ENCODE results near the gene GSK3A. TPM values are rescaled to one million over a fixed set of nuclear protein-coding genes. Genes with fewer than 3 reads are reported as not detected.

GSK3A gene
- total and polyA plus RNA-seq, 9 of the 15 experiments (the other 6 are each of a cell fraction or from before 2014, with no cell fraction given) = 0.62 to 90.7 (median 33.3) TPM

DNA sequence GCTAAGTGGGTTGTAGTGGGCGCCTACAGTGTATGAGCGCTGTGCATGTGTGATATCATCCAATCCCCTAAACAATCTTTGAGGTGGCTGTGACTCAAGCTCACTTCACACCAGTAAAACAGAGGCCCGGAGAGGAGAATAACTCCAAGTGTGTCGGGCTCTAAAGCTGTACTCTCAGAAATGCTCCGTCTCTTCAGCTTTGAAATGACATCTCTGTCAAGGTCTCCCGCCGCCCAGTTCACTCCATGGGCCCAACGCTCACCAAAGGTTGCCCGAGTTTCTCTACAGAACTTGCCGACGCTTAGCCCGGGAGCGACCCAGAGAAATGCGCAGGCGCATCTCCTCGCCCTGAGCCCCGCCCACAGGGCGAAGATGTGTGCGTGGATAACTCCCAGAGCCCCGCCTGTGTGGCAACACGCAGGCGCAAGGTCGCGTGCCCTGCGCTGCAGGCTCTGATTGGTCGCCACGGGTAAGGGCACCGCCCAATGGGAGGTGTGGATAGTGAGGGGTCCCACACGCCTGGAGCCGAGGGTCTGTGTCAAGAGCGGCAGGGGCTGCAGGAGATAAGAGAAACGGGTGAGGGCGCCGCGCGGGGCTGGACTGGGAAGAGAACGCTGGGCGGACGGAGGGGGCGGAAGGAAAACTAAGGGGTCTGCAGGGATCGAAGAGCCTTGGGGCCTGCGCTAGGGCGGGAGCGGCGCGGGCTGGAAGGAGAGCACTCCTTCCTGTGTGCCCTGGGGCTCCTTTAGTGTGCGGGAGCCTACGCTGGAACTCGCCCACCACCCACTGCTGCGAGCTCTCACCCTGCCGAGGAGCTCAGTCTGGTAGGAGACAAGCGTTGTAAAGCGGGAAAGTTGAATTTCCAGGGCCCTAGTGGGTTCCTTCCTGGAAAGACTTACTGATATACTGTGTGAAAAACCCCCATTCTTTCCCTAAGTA, 22.3 kb downstream of the GSK3A start, which contains the start of gene ZNF526 (continued):
- TF ChIP-seq RERE (CRISPR knock-in tag; IDR thresholded peaks at IDR 0.05; ENCODE audit: borderline replicate concordance) (no peak), POLR3G (IDR thresholded peaks at IDR 0.05; ENCODE audit: extremely low read depth, insufficient read length, insufficient replicate concordance) (no peak), NR2C1 (IDR thresholded peaks at IDR 0.05) (no peak), NR2C1 (tag; IDR thresholded peaks at IDR 0.05) (no peak), PRPF4 (IDR thresholded peaks at IDR 0.05; ENCODE audit: insufficient read depth, low read depth, low read length, poor library complexity, severe bottlenecking) (no peak), CREM (IDR thresholded peaks at IDR 0.05; ENCODE audit: low read depth) (peak; percentile 69), ZNF212 (CRISPR knock-in tag; IDR thresholded peaks at IDR 0.05) (no peak), CREBBP (IDR thresholded peaks at IDR 0.05; ENCODE audit: low read depth, low read length) (no peak), DDX20 (tag; IDR thresholded peaks at IDR 0.05; ENCODE audit: low read depth) (no peak), FOXK2 (conservative IDR thresholded peaks at IDR 0.05 in 1 of 2, IDR thresholded peaks at IDR 0.05 in 1 of 2; ENCODE audit: low read depth in 2 of 2) (peak; percentile 81 to 91; a peak in 3 of 4 replicates)
- TF ChIP-seq, protein P1, sequence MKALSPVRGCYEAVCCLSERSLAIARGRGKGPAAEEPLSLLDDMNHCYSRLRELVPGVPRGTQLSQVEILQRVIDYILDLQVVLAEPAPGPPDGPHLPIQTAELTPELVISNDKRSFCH (CRISPR knock-in tag; IDR thresholded peaks at IDR 0.05) = no peak
- TF ChIP-seq, protein P1 (tag; IDR thresholded peaks at IDR 0.05) = no peak
- TF ChIP-seq, protein P2, sequence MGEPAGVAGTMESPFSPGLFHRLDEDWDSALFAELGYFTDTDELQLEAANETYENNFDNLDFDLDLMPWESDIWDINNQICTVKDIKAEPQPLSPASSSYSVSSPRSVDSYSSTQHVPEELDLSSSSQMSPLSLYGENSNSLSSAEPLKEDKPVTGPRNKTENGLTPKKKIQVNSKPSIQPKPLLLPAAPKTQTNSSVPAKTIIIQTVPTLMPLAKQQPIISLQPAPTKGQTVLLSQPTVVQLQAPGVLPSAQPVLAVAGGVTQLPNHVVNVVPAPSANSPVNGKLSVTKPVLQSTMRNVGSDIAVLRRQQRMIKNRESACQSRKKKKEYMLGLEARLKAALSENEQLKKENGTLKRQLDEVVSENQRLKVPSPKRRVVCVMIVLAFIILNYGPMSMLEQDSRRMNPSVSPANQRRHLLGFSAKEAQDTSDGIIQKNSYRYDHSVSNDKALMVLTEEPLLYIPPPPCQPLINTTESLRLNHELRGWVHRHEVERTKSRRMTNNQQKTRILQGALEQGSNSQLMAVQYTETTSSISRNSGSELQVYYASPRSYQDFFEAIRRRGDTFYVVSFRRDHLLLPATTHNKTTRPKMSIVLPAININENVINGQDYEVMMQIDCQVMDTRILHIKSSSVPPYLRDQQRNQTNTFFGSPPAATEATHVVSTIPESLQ (CRISPR knock-in tag; IDR thresholded peaks at IDR 0.05) = no peak
- TF ChIP-seq, protein P3, sequence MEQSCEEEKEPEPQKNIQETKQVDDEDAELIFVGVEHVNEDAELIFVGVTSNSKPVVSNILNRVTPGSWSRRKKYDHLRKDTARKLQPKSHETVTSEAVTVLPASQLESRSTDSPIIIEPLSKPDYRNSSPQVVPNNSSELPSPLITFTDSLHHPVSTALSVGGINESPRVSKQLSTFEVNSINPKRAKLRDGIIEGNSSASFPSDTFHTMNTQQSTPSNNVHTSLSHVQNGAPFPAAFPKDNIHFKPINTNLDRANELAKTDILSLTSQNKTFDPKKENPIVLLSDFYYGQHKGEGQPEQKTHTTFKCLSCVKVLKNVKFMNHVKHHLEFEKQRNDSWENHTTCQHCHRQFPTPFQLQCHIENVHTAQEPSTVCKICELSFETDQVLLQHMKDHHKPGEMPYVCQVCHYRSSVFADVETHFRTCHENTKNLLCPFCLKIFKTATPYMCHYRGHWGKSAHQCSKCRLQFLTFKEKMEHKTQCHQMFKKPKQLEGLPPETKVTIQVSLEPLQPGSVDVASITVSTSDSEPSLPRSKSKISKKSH (CRISPR knock-in tag; IDR thresholded peaks at IDR 0.05) = no peak
- TF ChIP-seq, protein P4, sequence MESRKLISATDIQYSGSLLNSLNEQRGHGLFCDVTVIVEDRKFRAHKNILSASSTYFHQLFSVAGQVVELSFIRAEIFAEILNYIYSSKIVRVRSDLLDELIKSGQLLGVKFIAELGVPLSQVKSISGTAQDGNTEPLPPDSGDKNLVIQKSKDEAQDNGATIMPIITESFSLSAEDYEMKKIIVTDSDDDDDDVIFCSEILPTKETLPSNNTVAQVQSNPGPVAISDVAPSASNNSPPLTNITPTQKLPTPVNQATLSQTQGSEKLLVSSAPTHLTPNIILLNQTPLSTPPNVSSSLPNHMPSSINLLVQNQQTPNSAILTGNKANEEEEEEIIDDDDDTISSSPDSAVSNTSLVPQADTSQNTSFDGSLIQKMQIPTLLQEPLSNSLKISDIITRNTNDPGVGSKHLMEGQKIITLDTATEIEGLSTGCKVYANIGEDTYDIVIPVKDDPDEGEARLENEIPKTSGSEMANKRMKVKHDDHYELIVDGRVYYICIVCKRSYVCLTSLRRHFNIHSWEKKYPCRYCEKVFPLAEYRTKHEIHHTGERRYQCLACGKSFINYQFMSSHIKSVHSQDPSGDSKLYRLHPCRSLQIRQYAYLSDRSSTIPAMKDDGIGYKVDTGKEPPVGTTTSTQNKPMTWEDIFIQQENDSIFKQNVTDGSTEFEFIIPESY (CRISPR knock-in tag; IDR thresholded peaks at IDR 0.05) = no peak
